Stimulated activated CD4-positive, alpha-beta T cell treated with anti-CD3 and anti-CD28 coated beads, Interleukin-4, amount 100 ng/mL, for 48 hours (primary cell): ENCODE results near the gene SMPX.

ENCODE experiments used
- DNase-seq, 2 donors: peaks; one replicate each; pipeline ENCODE4 v3.0.0-alpha.2; 2020; ENCODE audit warnings: low read depth in 2 of 2

The SMPX gene

DNA sequence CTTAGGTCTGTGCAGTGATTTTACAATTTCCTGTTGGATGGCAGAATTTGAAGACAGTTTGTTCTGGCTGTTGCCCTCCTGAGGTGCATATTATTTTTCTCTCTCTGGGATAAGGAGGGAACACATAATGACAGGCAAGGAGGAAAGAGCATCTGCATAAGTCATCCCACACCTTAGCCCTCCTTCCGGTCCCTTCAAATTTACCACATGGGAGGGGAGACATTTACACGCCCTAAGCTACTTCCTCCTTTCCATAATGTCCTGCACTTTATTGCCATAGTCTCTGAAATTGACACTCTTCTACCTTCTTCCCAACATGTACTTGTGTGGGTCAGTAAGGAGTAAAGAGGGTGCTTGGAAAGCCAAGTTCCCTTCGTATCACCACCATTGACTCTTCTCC, 13.9 kb downstream of the SMPX start:
- no peak for DNase-seq

DNA sequence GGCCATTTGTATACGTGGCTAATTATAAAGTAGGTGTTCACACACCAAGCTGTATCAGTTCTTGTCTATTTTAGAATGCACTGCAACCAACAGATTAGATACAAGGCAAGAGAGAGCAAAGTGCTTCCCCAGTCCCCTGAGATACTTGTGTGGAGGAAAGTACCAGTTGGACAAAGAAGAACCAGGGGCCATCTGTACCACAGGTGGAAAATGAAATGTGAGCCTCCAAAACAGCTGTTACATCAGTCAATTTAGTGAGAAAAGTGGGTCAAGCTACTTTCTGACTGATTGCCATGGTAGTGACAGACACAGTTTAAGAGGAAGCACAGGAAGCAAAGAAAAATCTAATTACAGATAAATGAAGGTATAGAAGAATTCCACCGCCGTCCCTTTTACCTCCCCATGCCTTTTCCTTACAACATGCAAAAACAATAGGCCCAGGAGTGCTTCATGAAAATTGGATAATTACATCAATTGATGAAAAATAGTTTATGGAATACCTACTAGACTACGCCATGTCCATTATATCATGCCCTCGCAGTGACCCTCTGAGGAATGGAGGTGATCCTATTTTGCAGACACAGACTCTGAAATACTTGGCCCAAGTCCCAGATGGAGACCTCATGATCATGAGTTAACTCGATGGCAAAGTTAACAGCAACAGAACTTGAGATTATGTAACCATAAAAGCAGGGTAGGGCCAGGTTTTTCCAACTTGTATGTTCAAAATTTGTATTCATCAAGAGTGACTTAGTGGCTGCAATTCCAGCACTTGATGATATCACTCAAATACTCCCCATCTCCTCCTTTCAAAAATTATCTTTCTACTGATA, 15.8 kb downstream of the SMPX start:
- DNase-seq, result no peak

DNA sequence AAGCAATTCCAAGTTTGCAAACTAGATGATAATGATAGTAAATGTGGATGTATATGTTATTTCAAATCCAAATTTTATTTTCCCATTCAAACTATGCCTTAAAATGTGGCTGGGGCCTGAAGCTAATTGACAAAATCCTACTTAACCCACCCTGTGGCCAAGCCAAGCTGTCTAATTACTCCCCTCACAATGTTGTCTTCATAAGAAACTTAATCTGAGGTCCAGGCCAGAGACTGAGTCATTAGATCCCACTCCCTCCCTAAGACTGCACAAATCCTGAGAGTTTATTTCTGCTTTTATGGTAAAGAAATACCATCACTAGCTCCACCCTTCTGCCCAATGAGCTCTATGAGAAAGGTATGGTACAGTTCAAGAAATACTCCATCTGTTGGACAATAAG, 16.6 kb downstream of the SMPX start:
- no peak for DNase-seq

DNA sequence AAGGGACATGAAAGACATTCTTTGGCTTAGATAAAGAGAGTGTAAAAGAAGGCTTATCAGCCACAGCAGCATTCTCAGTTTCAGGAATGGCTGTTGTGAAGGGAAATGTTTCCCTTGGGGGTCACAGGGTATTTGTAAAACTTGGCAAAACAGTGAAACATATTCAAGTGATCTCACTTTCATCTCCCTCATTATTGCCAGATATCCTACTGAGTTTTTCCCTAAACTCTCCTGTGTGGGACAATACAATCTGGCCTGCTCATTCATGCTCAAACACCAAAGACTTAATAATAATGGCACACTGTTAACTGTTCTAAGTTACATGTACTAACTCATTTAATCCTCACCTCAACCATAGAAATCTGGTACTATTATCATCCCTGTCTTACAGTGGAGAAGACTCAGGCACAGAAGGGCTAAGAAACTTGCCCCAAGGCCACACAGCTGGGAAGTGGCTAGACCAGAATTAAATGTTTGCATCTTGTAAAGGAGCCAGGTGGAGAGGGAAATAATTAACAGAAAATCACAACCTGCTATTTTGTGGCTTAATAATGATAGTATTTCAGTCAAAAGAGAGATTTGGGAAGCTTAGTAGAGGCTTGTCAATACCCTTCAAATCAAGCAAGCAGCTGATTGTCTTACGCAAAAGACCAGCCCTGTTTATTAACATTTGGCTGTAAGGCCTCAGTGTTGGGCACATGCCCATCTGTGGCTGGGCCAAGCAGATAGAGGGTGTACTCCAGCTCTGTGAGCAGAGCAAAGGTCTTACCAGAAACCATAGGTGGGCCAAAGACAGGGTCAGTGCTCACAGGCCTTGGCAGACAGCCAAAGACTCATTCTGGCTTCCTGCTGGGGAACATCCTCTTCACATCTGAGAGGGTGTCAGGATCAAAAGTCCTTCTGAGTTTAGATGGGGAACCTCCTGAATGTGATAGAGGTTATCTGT, 17.3 kb downstream of the SMPX start:
- no peak for DNase-seq

DNA sequence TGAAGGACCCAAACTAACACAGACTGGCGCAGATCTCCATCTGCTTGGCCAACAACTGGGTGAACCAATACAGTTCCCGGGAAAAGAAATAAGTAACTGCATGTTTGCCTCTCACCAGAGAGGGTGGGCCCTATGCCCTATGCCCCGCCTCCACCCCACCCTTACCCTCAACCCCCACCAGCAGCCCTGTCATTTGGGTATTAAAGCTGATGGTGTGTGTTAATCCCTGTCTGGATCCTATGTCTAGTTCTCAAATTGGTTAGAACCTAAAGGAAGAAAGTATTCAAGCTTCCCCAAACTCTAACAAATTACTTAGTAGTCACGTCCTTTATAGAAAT, 19.0 kb downstream of the SMPX start:
- no peak for DNase-seq

DNA sequence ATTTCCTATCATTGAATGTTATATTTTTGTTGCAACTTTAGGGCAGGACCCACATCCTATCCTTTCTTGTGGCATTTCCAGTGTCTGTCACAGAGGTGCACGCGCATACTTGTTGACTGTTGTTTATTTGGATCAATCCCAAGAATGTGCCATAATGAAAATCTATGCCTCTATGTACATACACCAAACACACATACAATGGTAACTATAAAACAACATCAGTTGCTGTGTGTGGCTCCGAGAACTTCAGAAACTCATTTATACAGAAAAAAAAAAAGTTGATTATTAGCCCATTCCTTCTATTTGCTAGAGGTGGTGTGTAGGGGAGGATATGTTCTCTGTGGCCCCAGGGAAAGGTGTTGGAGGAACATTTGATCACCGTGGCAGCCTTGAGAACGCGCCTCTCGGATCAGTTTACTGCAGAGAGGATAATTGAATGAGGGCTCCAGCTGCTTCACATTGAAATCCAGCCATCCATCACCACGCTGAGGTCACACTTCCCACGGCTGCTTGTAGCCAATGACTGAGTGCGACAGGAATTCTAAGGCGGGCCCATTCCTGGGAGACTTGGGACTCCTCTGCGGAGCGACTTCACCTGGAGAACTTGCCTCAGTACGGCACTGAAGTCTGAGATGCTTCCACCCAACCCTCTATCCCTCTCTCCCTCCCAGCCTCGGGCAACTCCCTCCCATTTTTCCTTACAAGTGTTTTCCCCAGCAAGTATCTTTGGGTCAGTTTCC, 19.5 kb downstream of the SMPX start:
- DNase-seq, result no peak

DNA sequence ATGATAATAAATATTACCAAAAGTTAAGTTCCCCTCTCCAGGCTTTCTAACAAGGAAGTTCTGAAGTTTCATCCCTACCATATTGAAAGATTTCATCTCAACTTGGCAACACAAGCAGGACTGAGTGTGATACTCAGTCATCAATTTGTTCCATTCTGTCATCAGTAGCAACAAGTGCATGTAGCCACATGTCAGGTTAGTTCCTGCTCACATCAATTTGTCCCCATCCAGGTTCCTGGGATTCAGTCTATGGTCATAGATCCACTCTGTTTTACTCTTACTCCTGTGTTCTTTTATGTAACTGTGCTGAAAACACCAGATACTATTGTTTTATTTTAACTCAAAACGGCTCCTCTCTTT, 22.2 kb downstream of the SMPX start:
- DNase-seq, result no peak

DNA sequence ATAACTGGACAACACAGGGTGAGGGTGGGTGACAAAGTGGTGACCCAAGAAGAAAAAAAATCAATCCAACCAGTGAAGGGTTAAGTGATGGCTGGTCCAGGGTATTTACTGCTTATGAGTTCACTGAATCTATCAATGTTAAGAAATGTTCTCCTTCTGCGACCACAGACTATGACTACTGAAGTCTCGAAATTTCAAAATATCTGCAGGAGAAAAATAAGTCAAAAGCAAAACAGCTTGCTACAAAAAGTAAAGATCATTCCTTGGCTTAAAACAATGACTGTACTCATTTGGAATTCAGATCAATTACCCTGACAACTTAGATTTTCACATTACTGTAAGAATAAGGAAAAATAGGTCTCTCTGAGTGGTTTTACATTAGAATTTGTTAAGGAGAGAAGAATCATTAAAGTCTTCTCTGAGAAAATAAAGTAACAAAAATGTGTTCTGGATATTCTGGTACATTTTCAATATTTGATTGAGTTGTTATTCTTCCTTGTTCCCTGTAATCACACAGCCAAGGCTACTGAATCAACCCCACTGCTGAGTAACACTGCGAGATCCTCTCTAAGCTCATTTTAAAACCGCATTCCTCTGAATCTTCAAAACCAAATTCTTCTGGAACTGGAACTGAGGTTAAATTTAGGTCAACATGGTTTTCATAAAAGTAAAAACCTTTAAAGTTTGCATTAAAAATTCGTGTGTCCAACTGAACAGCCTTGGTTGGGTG, 22.7 kb downstream of the SMPX start:
- DNase-seq, result no peak

DNA sequence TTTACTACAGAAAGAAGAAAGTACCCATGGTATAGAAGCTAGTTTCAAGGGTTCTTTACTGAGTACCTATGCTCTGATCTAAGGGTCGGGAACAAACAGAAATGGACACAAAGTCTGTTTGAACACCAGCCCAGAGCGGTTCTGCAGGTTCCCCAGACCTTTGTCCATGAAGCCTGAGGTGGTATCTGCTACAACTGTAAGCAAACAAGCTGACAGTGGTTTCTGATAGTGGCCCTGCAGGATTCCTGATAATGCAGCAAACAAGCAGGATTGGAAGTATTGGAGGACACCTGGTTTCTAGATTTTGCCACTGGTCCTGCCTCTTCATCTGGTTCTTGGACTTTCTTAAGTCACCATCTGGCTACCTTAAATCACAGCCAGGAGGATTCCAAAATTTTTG, 23.7 kb downstream of the SMPX start:
- no peak for DNase-seq

DNA sequence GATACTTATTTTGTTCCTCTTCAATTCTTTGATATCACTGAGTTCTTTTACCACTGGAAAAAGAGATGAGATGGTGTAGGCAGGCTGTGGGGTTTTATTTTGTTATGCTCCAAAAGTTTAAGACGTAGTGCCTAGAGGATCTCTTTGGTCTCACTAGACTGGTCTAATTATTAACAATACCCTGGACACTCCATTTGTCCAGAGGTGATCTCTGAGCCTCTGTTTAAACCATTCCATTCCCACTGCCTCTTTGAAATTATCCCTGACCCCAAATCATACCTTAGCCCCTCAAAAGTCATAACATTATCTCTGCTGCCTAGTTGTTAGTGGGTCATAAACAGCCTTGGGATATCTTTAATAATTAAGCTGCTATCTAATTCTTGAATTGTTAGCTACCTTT, 24.2 kb downstream of the SMPX start:
- DNase-seq, result no peak

DNA sequence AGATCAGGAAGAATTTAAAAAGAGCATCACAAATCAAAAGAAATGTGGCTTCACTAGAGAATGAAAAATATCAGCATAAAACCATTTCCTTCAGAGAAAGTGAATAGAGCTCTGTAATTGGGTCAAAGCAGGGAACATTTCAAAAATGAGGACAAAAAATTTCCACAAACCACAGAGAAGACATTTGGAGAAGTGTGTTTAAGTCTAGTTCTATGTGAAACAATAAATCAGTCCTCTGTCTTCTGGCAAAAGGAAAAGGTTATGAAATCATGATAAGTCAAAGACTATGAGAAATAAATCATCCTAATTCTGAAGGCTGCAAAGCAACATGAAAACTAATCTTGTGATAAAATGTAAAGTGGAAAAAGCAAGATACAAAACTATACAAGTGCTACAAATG, 27.9 kb downstream of the SMPX start:
- no peak for DNase-seq

DNA sequence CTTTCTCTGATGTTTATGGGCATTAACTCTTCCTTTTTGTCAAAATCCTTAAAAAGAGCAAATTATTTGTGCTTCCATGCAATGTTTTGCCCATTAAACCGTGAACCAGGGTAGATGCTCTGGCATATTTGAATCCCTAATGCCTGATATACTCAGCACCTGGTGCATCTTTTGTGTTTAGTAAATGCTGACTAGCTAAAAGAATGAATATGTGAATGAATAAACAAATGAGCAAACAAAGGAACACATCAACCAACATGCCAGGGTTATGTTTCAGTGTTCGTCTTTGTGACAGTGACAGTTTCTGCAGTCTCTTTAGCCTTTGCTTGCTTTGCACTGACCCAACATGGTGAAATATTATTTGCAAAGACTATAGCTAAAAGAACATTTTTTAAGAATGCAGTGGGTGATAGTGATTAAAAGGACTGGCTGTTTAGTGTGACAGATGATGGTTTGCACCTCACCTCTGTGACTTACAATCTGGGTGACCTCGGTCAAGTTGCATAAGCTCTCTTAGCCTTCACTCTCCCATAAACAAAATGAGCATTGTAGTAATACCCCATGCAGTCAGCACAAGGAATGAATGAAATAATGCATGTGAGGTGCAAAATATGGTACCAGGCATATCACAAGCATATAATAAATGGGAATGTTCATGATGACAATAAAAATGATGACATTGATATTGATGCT, 29.5 kb downstream of the SMPX start:
- DNase-seq, result no peak

DNA sequence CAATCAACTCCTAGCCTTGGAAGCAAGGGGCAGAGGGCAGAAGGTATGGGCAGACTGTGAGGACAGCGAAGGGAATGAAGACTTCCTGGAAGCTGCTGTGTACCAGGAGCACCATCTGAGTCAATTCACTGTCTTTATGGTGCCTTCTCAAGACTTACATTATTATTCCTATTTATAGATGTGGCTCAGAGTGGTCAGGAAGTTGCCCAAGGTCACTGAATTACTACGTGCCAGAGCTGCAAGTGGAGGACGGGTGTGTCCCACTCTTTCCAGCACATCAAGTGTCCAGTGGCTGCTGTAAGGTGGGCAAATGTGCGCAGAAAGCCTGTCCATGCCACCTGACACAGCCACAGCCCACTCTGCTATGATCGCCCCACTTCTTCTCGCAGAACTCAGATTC, 32.0 kb downstream of the SMPX start:
- DNase-seq, result no peak

DNA sequence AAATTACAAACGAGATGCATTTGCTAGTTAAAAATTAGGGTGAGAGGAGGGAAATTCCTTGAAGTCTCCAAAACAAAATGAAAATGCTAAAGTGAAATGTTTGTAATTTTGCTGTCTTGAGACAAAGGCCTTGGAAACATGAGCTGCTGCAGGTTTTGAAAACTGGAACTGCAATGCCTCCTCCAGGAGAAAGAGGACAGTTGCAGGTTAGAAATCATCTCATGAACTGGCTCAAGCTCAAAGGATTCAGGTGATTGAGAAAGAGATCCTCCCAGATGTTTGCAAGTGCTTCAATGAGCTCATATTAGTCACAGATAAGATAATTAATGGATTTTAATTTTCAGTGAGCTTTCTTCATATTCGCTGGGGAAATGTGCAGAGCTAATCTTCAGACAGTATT, 32.4 kb downstream of the SMPX start:
- no peak for DNase-seq

DNA sequence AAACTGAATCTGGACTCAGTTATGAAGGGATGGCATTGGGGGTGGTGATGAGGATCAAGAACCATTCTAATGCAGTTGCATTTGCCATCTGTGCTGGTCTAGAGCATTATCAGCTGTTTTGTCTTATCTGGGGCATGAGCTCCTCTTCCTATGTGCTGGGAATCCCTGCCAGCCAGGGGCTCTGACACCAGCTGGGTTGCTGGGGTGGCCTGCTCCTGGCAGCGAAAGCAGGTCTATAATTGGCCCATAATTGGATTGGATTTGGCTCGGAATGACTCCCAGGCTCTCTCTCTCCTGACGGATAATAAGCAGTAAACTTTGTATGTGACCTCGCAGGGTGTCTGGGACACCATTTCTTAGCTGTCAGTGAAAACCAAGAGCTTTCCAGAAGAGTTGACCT, 34.1 kb downstream of the SMPX start:
- no peak for DNase-seq

DNA sequence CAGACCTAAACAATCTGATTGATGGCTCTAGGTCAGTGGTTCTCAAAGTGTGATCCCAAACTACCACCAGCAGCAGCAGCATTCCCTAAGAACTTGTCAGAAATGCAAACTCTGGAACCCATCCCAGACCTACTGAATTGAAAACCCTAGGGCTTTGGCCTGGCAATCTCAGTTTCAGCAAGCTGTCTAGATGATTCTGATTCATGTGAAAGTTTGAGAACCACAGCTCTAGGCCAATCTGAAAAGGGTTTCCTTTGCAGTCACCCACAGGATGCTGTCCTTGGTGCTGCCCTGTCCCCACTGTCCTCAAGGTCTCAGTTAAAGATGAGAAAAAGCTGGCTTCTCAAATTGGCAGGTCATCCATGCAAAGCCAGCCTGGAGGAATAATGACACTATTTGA, 34.8 kb downstream of the SMPX start:
- no peak for DNase-seq

DNA sequence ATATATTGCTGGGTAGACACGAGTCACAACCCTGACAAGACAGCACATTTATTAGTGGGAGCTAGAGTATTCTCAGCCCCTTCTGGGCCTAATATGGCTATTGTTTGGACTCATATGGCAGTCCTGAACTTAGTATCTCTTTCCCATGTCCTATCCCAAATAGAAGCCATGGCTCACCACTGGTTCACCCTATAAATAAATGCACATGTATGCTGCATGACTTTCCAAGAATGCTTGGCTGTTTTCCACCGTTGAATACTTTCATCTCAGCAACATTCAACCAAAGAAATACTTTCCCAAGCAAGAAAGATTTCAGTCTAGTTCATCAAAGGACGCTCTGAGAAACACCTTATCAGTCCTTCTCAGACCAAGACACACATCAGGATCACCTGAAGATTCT, 36.7 kb downstream of the SMPX start:
- no peak for DNase-seq

DNA sequence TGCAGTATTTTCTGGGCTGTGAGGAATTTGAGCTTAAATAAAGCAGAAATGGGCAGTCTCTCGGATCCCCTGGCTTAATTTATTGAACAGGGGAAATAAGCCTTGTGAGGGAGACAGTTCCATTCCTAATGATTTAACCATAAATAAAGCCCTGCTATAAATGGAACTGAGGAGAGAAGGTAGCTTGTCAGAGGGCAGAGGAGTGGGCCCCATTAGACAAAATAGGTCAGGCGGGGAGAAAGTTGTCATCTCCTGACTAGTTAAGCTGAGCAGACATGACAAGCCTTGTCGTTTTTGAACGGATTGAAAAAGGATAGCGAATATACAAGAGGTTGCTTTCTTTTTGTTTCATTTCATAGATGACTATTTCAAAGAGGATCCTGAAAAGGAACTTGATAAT, 39.3 kb downstream of the SMPX start:
- DNase-seq, result no peak

DNA sequence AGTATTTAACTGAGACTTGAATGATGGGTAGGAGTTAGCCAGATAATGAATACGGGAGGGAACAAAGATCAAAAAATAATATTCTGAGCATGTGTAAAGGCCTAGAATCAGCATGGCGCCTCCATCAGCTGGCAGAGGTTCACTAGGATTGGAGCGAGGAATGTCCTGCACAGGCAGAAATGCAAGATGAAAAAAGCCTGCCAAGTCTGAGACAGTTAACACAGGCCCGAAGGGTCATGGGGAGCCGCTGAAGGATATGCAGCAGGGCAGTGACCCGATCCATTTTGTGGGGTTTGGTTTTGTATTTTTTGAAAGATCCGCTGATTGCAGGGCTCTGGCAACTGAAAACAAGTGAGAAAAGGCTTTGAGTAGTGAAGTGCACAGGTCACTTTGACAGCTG, 40.1 kb downstream of the SMPX start:
- DNase-seq, result no peak

DNA sequence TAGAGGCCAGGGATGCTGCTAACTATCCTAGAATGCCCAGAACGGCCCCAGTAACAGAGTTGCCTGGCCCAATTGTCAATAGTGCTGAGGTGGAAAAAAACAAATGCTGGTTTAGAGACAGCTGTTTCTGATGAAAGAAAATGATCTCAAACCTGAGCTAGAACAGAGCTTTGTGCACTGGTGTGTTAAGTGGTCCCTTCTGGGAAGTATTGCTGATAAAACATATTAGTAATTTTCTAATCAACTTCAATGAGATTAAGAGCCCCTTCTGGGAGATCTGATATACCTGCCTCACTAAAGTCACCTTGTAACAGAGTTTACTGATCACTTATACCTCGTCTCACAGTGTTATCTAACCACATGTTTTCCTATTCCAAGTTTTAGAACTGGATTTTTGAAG, 42.1 kb downstream of the SMPX start:
- no peak for DNase-seq

DNA sequence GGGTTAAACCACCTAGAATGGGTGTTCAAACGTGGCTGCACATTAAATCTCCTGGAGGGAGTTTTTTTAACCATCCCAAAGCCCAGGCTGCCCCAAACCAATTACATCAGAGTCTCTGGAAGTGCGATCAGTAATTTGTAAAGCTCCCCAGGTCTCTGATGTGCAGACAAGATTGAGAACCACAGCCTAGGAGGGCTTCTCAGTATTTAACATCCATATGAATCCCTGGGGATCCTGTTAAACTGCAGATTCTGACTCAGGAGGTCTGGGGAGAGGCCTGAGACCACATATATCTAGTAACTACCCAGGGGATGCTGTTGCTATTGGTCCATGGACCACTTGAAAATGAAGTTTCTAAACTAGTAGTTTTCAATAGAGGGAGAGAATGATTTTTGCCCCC, 42.6 kb downstream of the SMPX start:
- no peak for DNase-seq
